ENCODE results near the gene CRYBB3. TPM values are rescaled to one million over a fixed set of nuclear protein-coding genes. Genes with fewer than 3 reads are reported as not detected.

The CRYBB3 gene
- total RNA-seq, 2 donors from 2014 or later = 0.48 to 0.72 TPM

DNA sequence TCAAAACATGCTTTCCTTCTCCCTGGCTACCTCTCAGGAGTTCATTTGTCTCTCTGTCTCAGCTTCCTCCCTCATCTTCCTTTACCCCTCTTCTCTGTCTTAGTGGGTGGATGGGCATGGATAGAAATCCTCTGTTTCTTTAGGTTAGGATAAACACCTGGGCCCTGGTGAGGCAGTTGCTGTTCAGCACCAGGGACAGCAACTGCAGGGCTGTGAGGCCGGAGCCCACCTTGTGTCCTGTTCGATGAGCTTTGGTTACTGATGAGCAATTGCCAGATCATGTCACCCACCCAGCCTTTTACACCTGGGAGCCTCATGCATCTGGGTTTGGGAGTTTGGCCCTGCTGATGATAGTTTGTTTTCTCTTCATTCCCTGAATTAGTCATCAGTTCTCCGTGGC is 6.1 kb upstream of the CRYBB3 start:
- TF ChIP-seq, protein P1, sequence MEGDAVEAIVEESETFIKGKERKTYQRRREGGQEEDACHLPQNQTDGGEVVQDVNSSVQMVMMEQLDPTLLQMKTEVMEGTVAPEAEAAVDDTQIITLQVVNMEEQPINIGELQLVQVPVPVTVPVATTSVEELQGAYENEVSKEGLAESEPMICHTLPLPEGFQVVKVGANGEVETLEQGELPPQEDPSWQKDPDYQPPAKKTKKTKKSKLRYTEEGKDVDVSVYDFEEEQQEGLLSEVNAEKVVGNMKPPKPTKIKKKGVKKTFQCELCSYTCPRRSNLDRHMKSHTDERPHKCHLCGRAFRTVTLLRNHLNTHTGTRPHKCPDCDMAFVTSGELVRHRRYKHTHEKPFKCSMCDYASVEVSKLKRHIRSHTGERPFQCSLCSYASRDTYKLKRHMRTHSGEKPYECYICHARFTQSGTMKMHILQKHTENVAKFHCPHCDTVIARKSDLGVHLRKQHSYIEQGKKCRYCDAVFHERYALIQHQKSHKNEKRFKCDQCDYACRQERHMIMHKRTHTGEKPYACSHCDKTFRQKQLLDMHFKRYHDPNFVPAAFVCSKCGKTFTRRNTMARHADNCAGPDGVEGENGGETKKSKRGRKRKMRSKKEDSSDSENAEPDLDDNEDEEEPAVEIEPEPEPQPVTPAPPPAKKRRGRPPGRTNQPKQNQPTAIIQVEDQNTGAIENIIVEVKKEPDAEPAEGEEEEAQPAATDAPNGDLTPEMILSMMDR (IDR thresholded peaks at IDR 0.05) = no peak
- H3K4me3 ChIP-seq = no peak overlapping the region
- no peaks in the 10 kb centered on the region for H3K27me3 ChIP-seq
- no peaks in the 10 kb centered on the region for H3K36me3 ChIP-seq
- no peak overlapping the region for H3K9ac ChIP-seq (ENCODE audit: low read depth in 2 of 2, low read length in 2 of 2)
- H3K4me1 ChIP-seq = no peaks in the 10 kb centered on the region
- H3K27ac ChIP-seq = no peak overlapping the region
- DNase-seq = no peak
- intact Hi-C loops (cut with DNase I) = no loop called here
- no peaks in the 10 kb centered on the region for H3K9me3 ChIP-seq

DNA sequence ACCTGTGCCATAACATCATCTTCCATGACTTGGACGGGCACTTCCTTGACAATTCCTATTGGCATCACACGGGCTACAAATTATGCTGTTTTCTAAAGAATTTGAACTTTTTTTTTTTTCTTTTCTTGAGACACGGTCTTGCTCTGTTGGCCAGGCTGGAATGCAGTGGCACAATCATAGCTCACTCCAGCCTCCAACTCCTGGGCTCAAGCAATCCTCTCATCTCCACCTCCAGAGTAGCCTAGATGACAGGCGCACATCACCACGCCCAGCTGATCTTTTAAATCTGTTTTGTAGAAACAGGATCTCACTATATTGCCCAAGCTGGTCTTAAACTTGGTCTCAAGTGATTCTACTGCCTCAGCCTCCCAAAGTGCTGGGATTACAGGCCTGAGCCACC is 3.3 kb upstream of the CRYBB3 start:
- intact Hi-C loops (cut with DNase I) = no loop called here
- TF ChIP-seq, protein P1 (IDR thresholded peaks at IDR 0.05) = no peak
- Histone ChIP-seq H3K4me3 (no peak overlapping the region), H3K9ac (ENCODE audit: low read depth in 2 of 2, low read length in 2 of 2) (no peak overlapping the region), H3K27ac (no peak overlapping the region), H3K4me1 (no peaks in the 10 kb centered on the region), H3K27me3 (no peaks in the 10 kb centered on the region), H3K36me3 (no peaks in the 10 kb centered on the region), H3K9me3 (no peaks in the 10 kb centered on the region)
- no peak for DNase-seq

- no peak for DNase-seq
- H3K4me1 ChIP-seq = no peaks in the 10 kb centered on the region
- no peaks in the 10 kb centered on the region for H3K9me3 ChIP-seq
- no peak overlapping the region for H3K4me3 ChIP-seq
- no peaks in the 10 kb centered on the region for H3K27me3 ChIP-seq
- intact Hi-C loops (cut with DNase I) = no loop called here
- TF ChIP-seq, protein P1 (IDR thresholded peaks at IDR 0.05) = no peak
- H3K9ac ChIP-seq (ENCODE audit: low read depth in 2 of 2, low read length in 2 of 2) = no peak overlapping the region
- H3K27ac ChIP-seq = no peak overlapping the region
- H3K36me3 ChIP-seq = no peaks in the 10 kb centered on the region
These were observed 2.3 kb upstream of the CRYBB3 start for GRCh38 chr22:25197340-25197739.

GRCh38 chr22:25200967-25201366 is 1.3 kb downstream of the CRYBB3 start:
- intact Hi-C loops (cut with DNase I) = loop anchor here (10.0 kb wide), 1 partner anchor 134 kb away; no protein-coding TSS in a partner anchor
- H3K4me1 ChIP-seq = no peaks in the 10 kb centered on the region
- H3K9me3 ChIP-seq = no peaks in the 10 kb centered on the region
- H3K27ac ChIP-seq = no peak overlapping the region
- no peak overlapping the region for H3K9ac ChIP-seq (ENCODE audit: low read depth in 2 of 2, low read length in 2 of 2)
- H3K36me3 ChIP-seq = no peaks in the 10 kb centered on the region
- TF ChIP-seq, protein P1 (IDR thresholded peaks at IDR 0.05) = no peak
- DNase-seq = no peak
- no peak overlapping the region for H3K4me3 ChIP-seq
- H3K27me3 ChIP-seq = no peaks in the 10 kb centered on the region

- H3K4me1 ChIP-seq = no peaks in the 10 kb centered on the region
- no peaks in the 10 kb centered on the region for H3K9me3 ChIP-seq
- H3K27ac ChIP-seq = no peak overlapping the region
- DNase-seq = no peak
- H3K9ac ChIP-seq (ENCODE audit: low read depth in 2 of 2, low read length in 2 of 2) = no peak overlapping the region
- H3K36me3 ChIP-seq = no peaks in the 10 kb centered on the region
- intact Hi-C loops (cut with DNase I) = loop anchor here (10.0 kb wide), 1 partner anchor 133 kb away; no protein-coding TSS in a partner anchor
- TF ChIP-seq, protein P1 (IDR thresholded peaks at IDR 0.05) = no peak
- no peaks in the 10 kb centered on the region for H3K27me3 ChIP-seq
- H3K4me3 ChIP-seq = no peak overlapping the region
These were observed 2.1 kb downstream of the CRYBB3 start for GRCh38 chr22:25201557-25202273.
